ENCODE measurements around the gene NBEA.

The NBEA gene

GRCh38 chr13:35687336-35687735, 745.3 kb downstream of the NBEA start:
- no peak for DNase-seq

GRCh38 chr13:35690581-35691207, 748.6 kb downstream of the NBEA start:
- DNase-seq = no peak

DNA sequence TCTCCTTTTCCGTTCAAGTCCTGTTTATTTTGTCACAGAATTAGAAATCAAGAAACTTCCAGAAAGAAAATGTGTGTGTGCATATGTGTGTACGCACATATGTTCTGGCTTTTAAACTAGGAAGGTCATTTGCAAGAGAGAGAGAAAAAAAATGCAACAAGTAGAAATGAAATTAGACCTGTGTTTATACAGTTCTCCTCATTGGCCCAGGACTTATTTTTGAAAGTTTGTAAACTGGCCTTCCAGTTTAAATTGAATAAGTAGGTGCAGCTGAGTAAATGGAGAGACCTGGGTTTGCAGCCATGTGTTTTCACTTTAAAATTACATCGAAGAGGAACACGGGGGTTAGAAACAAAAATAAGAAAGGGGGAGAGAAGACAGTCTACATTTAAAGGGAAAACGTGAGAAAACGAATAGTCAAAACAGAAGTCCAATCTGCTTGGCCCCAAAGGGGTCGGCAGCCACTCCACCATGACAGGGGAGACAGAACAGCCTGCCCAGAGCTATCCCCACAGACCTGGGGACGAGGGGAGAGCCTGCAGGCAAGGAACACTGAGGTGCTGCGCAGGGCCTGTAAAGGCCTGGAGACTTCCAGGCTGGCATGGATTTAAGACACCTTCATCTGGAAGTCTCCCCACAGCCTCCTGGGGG, 751.2 kb downstream of the NBEA start:
- no peak for DNase-seq

GRCh38 chr13:35694031-35694430, 752.0 kb downstream of the NBEA start:
- no peak for DNase-seq

GRCh38 chr13:35694549-35695447, 752.7 kb downstream of the NBEA start:
- no peak for DNase-seq

- no peak for DNase-seq
Measured at GRCh38 chr13:35695448-35695770, 753.3 kb downstream of the NBEA start.

- DNase-seq = no peak
Measured at GRCh38 chr13:35697186-35697730, 755.2 kb downstream of the NBEA start.

- no peak for DNase-seq
Measured at GRCh38 chr13:35698911-35699576, 757.0 kb downstream of the NBEA start.

GRCh38 chr13:35699825-35700510, 757.9 kb downstream of the NBEA start:
- DNase-seq = no peak

DNA sequence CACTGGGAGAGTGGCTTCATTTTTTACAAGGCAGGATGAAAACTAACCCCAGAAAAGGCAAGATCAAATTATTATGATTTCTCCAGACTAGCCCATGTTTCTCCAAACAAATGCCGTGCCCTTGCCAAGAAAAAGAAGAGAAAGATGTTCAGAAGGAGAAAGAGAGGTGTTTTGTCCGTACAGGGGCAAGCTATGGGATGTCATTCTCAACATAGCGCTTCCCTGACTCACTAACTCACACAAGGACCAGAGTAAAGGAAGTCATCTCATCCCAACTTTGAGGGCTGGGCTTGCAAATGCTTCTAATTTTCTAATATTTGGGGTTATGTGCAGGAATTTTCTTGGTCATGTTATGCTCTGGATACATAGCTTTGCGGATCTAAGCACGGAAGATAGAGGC, 758.6 kb downstream of the NBEA start:
- DNase-seq = no peak

- DNase-seq = no peak
Measured at GRCh38 chr13:35702316-35702715, 760.2 kb downstream of the NBEA start.

DNA sequence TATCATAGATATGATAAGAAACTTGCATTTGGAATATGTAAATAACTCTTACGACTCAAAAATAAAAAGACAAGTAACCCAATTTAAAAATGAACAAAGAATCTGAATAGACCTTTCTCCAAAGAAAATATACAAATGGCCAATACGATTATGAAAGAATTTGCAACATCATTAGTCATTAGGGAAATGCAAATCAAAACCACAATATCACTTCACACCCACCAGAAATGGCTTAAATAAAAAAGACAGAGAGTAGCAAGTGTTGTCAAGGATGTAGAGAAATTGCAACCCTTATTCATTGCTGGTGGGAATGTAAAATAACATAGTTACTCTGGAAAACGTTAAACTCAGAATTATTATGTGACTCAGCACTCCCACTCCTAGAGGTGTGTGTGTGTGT, 761.0 kb downstream of the NBEA start:
- DNase-seq = no peak

- no peak for DNase-seq
Measured at GRCh38 chr13:35704331-35704730, 762.3 kb downstream of the NBEA start.

- DNase-seq = no peak
Measured at GRCh38 chr13:35706281-35706680, 764.2 kb downstream of the NBEA start.

GRCh38 chr13:35706721-35707120, 764.7 kb downstream of the NBEA start:
- DNase-seq = no peak

- no peak for DNase-seq
Measured at GRCh38 chr13:35711909-35712308, 769.8 kb downstream of the NBEA start.

DNA sequence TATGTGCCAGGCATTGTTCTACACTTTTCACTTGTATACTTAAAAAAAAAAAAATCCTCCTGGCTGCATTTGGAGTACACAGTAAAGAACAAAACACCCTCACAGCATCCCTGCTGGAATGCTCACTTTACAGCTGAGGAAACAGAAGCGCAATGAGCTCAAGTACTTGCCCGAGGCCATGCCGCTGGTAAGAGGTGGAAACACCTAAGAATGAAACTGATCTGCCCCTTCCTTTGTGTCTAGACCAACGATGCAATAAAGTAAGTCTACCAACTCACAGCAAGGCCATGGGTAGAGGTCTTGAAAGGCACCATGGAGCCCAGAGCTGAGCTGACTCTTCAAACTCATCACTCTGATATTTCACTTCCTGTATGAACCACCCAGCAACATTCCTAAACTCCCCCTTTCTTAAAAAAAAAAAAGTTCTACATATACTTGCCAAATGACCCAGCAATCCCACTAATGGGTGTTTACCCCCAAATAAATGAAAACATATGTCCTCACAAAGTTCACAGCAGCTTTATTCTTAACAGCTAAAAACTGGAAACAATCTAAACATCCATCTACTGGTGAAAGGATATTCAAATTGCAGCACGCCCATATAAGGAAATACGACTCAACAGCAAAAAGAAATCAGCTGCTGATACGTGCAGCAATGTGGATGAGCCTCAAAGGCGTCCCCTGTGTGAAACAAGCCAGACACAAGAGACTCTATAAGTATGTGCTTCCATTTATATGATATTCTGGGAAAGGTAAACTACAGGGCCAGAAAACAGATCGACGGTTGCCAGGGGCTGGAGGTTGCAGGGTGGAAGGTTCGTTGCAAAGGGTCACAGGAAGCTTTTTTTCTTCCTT, 771.1 kb downstream of the NBEA start:
- no peak for DNase-seq

GRCh38 chr13:35714121-35714520, 772.1 kb downstream of the NBEA start:
- no peak for DNase-seq

- no peak for DNase-seq
Measured at GRCh38 chr13:35714588-35715377, 772.7 kb downstream of the NBEA start.

DNA sequence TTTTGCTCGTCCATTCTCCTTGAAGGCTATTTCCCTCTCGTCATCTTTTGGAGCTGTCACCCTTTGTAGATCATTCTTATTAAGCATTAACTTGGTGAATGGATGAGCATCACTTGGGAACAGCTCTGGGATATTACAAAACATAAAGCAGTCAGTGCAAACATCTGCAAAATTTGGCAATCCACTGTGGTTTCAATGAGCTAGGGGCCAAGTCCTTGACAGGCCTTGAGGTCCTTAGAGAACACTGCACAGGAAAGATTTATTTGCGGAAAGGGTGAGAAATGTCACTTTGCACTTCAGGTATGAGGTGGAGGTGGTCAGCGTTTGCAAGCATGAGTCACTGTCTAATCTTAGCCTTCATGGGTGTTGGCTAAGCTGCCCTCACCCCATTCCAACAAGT, 774.1 kb downstream of the NBEA start:
- DNase-seq = no peak

DNA sequence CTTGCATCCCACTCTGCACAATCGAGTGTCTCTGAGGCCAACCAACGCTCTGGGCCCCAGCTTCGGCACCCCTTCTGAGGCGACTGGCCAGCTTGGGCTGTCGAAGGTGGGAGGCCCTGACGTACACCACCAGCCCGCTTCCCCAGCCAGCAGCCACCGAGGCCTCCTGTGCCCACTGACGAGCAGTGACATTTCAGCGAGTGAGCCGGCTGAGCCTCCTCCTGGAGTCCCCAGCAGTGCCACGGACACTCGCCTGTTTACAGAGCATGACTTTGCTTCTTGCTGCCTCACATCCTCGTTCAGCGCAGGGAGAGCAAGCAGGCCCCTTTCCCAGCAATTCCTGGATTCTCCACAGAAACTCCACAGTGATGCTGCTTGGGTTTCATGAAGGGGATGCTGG, 774.7 kb downstream of the NBEA start:
- DNase-seq = no peak

All from NCI-H1105 (cell line).